ENCODE results near the gene CLDN19.
A peak's percentile ranks its signal among the peaks of the same experiment; 100 is the strongest.

CLDN19 gene, protein sequence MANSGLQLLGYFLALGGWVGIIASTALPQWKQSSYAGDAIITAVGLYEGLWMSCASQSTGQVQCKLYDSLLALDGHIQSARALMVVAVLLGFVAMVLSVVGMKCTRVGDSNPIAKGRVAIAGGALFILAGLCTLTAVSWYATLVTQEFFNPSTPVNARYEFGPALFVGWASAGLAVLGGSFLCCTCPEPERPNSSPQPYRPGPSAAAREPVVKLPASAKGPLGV

DNA sequence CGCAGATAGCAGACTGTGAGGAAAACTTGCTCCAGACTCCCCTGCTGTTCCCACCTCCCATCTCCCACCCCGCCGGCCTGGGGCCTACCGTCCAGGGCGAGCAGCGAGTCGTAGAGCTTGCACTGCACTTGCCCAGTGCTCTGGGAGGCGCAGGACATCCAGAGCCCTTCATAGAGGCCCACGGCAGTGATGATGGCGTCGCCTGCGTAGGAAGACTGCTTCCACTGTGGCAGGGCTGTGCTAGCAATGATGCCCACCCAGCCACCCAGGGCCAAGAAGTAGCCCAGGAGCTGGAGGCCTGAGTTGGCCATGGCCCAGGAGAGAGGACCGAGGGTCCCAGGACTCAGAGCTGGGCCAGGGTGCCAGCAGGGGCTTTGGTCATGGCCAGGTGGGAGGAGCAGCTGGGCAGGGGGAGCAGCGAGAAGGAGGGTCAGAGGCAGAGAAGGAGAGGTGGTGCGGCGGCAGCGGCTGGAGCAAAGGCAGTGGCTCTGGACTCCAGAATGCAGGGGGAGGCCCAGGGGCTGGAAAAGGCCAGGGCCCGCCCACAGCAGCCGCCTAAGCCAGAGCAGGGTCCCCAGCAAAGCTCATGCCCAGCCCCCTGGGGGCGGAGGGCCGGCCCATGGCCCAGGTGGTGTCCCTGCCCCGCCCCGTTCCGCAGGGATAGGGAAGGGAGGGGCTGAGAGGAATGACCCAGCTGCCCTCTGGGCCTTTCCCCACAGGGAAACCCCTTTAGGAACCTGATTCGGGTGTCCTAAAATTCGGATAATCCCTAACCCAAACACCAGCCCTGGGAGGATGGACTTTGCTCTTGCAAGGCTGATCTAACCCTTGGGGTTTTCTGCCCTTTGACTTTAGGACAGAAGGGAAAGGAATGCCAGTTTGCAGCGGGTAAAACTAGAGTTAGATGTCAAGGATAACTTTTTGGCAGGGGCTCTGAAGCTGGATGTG, at the start of gene CLDN19:
Gene CLDN19, minus strand, starts transcription at position 484 of the 948 bp plus-strand sequence. Its CDS starts 173 bp downstream, at position 311.
- H3K4me1 Mint-ChIP-seq (ENCODE audit: low read depth): peaks cover 6% of the 10 kb centered on the region
- no peak within 1 kb of the TSS for H3K27ac Mint-ChIP-seq
- no peak for DNase-seq
- H3K9me3 Mint-ChIP-seq: no peaks in the 10 kb centered on the region
- no peak within 1 kb of the TSS for H3K4me3 Mint-ChIP-seq
- H3K27me3 Mint-ChIP-seq: no peaks in the 10 kb centered on the region
- no peaks in the 10 kb centered on the region for H3K36me3 Mint-ChIP-seq (ENCODE audit: low read depth)

DNA sequence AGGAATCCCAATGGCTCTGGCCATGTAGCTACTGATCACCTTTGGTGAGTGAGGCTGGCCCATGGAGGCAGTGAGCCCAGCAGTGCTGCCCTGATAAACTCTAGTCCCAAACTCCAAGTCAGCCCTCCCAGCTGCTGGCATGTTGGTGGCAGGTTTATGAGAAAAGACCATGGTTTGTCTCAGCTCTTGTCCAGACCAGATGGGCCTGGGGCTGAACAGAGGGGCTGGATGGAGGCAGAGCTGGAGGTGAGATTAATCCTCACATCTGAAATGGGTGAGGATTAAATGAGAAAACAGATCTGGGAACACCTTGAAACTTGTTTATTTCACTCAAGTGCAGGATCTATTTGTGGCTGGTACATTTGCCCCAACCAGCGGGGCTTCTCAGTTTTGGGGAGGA, 48.0 kb upstream of the CLDN19 start:
- H3K36me3 Mint-ChIP-seq (ENCODE audit: low read depth): peaks cover 12% of the 10 kb centered on the region
- no peak overlapping the region for H3K4me3 Mint-ChIP-seq

DNA sequence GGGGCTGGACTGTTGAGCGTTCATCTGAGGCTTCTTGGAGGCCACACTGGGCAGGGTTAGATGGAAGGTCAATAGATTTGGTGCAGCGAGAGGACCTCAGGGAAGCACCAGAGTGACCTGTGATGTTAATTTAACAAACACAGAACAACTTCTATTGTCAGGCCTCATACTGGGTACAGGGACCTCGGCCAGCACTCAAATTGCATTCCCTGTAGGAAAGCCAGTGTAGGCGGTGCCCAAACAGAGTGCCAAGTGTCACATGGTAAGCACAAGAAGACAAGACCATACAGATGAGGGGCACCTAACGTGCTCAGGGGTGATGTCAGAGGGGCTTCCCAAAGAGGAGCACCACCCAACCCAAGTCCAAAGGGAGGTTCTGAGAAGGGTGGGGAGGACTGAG, 46.1 kb upstream of the CLDN19 start:
- no peaks in the 10 kb centered on the region for H3K27me3 Mint-ChIP-seq
- peaks cover 18% of the 10 kb centered on the region for H3K4me1 Mint-ChIP-seq (ENCODE audit: low read depth)
- DNase-seq: no peak
- H3K4me3 Mint-ChIP-seq: no peak overlapping the region
- no peak overlapping the region for H3K27ac Mint-ChIP-seq
- no peaks in the 10 kb centered on the region for H3K9me3 Mint-ChIP-seq
- H3K36me3 Mint-ChIP-seq (ENCODE audit: low read depth): peaks cover 25% of the 10 kb centered on the region

More for the DNA sequence above, 48.0 kb upstream of the CLDN19 start:
- Mint-ChIP-seq H3K9me3 (no peaks in the 10 kb centered on the region), H3K4me1 (ENCODE audit: low read depth) (peaks cover 18% of the 10 kb centered on the region), H3K27ac (no peak overlapping the region), H3K27me3 (no peaks in the 10 kb centered on the region)
- no peak for DNase-seq

DNA sequence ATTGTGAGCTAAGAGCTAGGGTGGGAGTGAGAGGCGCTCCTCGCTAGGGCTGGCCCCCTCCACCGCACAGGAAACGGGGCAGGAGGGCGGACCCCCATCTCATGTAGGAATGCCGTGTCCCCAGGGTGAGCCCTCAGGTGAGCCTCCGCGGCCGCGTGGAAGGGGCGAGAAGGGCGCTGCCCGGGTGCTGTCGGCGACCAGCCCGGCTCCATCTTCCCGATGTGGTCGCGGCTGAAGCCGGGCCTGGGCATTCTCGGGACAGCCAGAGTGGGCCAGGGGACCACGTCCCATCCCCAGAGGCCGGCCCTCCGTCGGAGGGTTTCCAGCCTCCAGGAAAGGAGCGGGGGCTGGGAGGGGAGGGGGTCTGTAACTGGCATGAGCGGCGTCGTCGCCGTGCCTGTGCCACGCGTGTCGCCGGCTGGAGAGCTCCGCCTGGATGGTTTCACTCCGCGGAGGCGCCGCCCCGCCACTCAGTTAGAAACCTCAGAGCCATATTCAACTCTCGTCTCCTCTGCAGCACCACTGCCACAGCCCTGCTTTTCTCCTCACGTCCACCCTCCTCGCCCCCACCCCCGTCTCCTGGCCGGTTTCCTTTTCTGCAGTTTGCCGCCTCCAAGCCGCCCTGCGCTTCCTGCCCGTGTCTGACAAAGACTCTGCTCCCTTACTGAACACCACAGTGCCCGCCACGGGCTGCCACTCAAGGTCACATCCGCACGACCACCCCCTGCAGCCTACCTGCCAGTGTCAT, 45.1 kb upstream of the CLDN19 start, which contains the start of gene TMEM269:
Gene TMEM269, plus strand, starts transcription at position 46 of the 748 bp plus-strand sequence. CDS start 4,903 bp downstream, outside the sequence.
- peak within 1 kb of the TSS; percentile 52 for H3K4me3 Mint-ChIP-seq
- peak; percentile 65 for DNase-seq
- no peaks in the 10 kb centered on the region for H3K27me3 Mint-ChIP-seq
- peaks cover 35% of the 10 kb centered on the region for H3K36me3 Mint-ChIP-seq (ENCODE audit: low read depth)
- no peaks in the 10 kb centered on the region for H3K9me3 Mint-ChIP-seq
- peak within 1 kb of the TSS; percentile 46 for H3K27ac Mint-ChIP-seq
- H3K4me1 Mint-ChIP-seq (ENCODE audit: low read depth): peaks cover 18% of the 10 kb centered on the region

DNA sequence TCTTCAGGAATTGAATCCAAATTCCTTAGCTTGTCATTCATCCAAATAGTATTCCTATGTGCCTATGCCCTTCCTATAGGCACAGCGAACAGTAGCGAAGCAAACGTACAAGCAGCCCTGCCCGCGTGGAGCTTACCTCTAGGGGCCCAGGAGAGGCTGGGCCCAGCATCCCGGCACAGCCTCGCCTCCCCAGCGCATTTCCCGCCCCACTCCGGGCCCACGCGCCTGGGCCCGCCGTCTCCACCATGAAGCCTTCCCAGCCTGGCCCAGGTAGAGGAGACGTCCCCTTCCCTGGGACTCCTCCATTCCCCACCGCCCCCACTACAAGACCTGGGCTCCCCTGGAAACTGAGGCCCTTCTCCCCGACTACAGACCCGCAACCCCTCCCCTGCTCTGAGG, 44.5 kb upstream of the CLDN19 start:
- Mint-ChIP-seq H3K36me3 (ENCODE audit: low read depth) (peaks cover 41% of the 10 kb centered on the region), H3K9me3 (no peaks in the 10 kb centered on the region), H3K4me1 (ENCODE audit: low read depth) (peaks cover 22% of the 10 kb centered on the region), H3K27ac (no peak overlapping the region), H3K27me3 (no peaks in the 10 kb centered on the region), H3K4me3 (no peak overlapping the region)
- no peak for DNase-seq

DNA sequence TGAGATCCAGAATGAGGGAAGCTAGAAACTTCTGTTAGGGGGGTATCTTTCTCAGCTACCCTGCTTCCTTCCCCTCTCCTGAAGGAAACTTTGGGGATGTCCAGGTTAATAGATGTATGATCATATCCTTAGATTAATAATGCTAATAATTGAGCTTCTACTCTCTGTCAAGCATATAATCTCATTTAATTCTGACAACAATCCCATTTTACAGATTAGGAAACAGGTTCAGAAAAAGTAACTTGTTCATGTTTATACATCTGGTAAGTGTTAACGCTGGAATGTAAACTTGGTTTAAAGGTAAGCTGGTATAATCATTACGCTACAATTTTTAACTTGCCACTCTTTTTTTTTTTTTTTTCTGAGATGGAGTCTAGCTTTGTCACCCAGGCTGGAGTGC, 43.1 kb upstream of the CLDN19 start:
- H3K4me1 Mint-ChIP-seq (ENCODE audit: low read depth): peaks cover 24% of the 10 kb centered on the region
- no peak overlapping the region for H3K4me3 Mint-ChIP-seq
- no peak overlapping the region for H3K27ac Mint-ChIP-seq

DNA sequence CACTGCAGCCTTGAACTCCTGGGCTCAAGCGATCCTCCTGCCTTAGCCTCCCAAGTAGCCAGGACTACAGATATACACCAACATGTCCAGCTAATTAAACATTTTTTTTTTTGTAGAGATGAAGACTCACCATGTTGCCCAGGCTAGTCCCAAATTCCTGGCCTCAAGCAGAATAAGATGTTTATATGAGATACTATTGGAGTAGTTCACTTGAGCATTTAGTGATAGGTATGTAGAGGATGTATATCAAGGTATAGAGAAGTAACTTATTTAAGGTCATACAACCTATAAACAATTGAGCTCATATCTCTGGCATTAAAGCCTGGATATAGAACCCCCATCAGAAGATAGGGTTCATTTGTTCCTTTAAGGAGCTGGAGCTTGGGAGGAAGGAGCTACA, 40.1 kb upstream of the CLDN19 start:
- no peak for DNase-seq
- Mint-ChIP-seq H3K36me3 (ENCODE audit: low read depth) (peaks cover 81% of the 10 kb centered on the region), H3K4me3 (no peak overlapping the region), H3K4me1 (ENCODE audit: low read depth) (peaks cover 15% of the 10 kb centered on the region), H3K27me3 (no peaks in the 10 kb centered on the region), H3K9me3 (no peaks in the 10 kb centered on the region), H3K27ac (no peak overlapping the region)

More for the DNA sequence above, 43.1 kb upstream of the CLDN19 start:
- Mint-ChIP-seq H3K27me3 (no peaks in the 10 kb centered on the region), H3K9me3 (no peaks in the 10 kb centered on the region), H3K36me3 (ENCODE audit: low read depth) (peaks cover 51% of the 10 kb centered on the region)
- DNase-seq: no peak

GRCh38 chr1:42779725-42780124, 39.7 kb upstream of the CLDN19 start:
- peak overlapping the region; percentile 67 for H3K27ac Mint-ChIP-seq
- H3K9me3 Mint-ChIP-seq: no peaks in the 10 kb centered on the region
- no peaks in the 10 kb centered on the region for H3K27me3 Mint-ChIP-seq
- no peak overlapping the region for H3K4me3 Mint-ChIP-seq
- peaks cover 85% of the 10 kb centered on the region for H3K36me3 Mint-ChIP-seq (ENCODE audit: low read depth)
- no peak for DNase-seq
- peaks cover 16% of the 10 kb centered on the region for H3K4me1 Mint-ChIP-seq (ENCODE audit: low read depth)

GRCh38 chr1:42777852-42778251, 37.8 kb upstream of the CLDN19 start:
- no peaks in the 10 kb centered on the region for H3K9me3 Mint-ChIP-seq
- DNase-seq: no peak
- no peaks in the 10 kb centered on the region for H3K27me3 Mint-ChIP-seq
- no peak overlapping the region for H3K4me3 Mint-ChIP-seq
- peaks cover 89% of the 10 kb centered on the region for H3K36me3 Mint-ChIP-seq (ENCODE audit: low read depth)
- H3K4me1 Mint-ChIP-seq (ENCODE audit: low read depth): peaks cover 23% of the 10 kb centered on the region
- H3K27ac Mint-ChIP-seq: no peak overlapping the region

GRCh38 chr1:42776502-42776901, 36.5 kb upstream of the CLDN19 start:
- peaks cover 29% of the 10 kb centered on the region for H3K4me1 Mint-ChIP-seq (ENCODE audit: low read depth)
- H3K27ac Mint-ChIP-seq: no peak overlapping the region
- DNase-seq: no peak
- H3K36me3 Mint-ChIP-seq (ENCODE audit: low read depth): peaks cover 86% of the 10 kb centered on the region
- no peak overlapping the region for H3K4me3 Mint-ChIP-seq
- no peaks in the 10 kb centered on the region for H3K9me3 Mint-ChIP-seq
- H3K27me3 Mint-ChIP-seq: no peaks in the 10 kb centered on the region

GRCh38 chr1:42774928-42775526, 35.0 kb upstream of the CLDN19 start:
- Mint-ChIP-seq H3K4me1 (ENCODE audit: low read depth) (peaks cover 35% of the 10 kb centered on the region), H3K36me3 (ENCODE audit: low read depth) (peaks cover 82% of the 10 kb centered on the region), H3K27me3 (no peaks in the 10 kb centered on the region), H3K4me3 (no peak overlapping the region), H3K9me3 (no peaks in the 10 kb centered on the region), H3K27ac (peak overlapping the region; percentile 48)
- no peak for DNase-seq

DNA sequence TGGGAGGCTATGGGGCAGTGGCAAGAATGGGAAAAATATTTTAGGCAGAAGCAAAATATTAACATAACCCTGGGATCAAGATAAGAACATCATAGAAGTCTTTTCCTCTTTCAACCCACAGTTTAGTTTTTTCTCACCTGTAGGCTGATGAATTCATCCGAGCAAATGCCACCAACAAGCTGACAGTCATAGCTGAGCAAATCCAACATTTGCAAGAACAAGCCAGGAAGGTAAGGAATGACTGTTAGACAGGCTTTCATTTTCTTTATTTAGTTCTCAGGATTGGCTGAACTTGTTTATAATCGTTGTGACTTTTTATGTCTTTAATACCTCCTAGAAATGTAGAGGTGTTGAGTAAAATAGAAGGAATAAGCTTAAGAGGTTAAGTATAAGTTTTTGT, 33.4 kb upstream of the CLDN19 start:
- no peaks in the 10 kb centered on the region for H3K27me3 Mint-ChIP-seq
- peaks cover 43% of the 10 kb centered on the region for H3K4me1 Mint-ChIP-seq (ENCODE audit: low read depth)
- H3K4me3 Mint-ChIP-seq: no peak overlapping the region
- peaks cover 84% of the 10 kb centered on the region for H3K36me3 Mint-ChIP-seq (ENCODE audit: low read depth)
- H3K9me3 Mint-ChIP-seq: no peaks in the 10 kb centered on the region
- H3K27ac Mint-ChIP-seq: peak overlapping the region; percentile 27
- no peak for DNase-seq

- no peaks in the 10 kb centered on the region for H3K9me3 Mint-ChIP-seq
- H3K4me1 Mint-ChIP-seq (ENCODE audit: low read depth): peaks cover 47% of the 10 kb centered on the region
- peak overlapping the region; percentile 46 for H3K27ac Mint-ChIP-seq
- H3K4me3 Mint-ChIP-seq: no peak overlapping the region
- DNase-seq: no peak
- no peaks in the 10 kb centered on the region for H3K27me3 Mint-ChIP-seq
- peaks cover 57% of the 10 kb centered on the region for H3K36me3 Mint-ChIP-seq (ENCODE audit: low read depth)
These were observed 29.8 kb upstream of the CLDN19 start for GRCh38 chr1:42769811-42770210.

DNA sequence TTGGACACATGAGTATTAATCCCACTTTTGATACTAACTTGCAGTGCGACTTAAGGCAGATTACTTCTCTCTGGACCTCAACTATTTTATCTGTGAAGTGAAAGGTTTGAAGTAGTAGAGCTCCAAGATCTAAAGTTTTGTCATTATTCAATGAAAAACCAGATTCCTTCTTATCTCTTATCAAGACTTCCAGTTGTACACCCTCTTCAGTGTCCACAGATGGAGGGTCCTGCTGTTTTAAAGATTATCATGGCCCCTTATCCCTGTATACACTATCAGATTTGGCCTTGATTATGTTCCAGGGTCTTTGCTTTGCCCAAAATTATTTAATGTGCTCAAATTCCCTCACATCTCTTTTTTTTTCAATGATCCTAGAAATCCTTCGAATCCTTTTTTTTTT, 28.1 kb upstream of the CLDN19 start:
- Mint-ChIP-seq H3K4me1 (ENCODE audit: low read depth) (peaks cover 37% of the 10 kb centered on the region), H3K27me3 (no peaks in the 10 kb centered on the region), H3K9me3 (no peaks in the 10 kb centered on the region), H3K27ac (peak overlapping the region; percentile 94), H3K4me3 (no peak overlapping the region), H3K36me3 (ENCODE audit: low read depth) (peaks cover 41% of the 10 kb centered on the region)
- no peak for DNase-seq

All from activated T-cell treated with anti-CD3 and anti-CD28 coated beads, Interleukin-2, amount 50 U/mL, for 24 hours (primary cell).